Liver (tissue), 9 donors: ENCODE measurements around the gene MS4A15. TPM values are rescaled to one million over a fixed set of nuclear protein-coding genes. Genes with fewer than 3 reads are reported as not detected.

Experiments used
- DNase-seq: peaks from one replicate; pipeline ENCODE4 v3.0.0-alpha.2; 2017; ENCODE audit warnings: low spot score
- H3K27ac ChIP-seq, 2 donors: one replicate each; pipeline ENCODE4 v1.7.0; 2013; ENCODE audit warnings: inconsistent platforms in 2 of 2, low read length in 2 of 2, control low read depth in 1 of 2, low read depth in 1 of 2, mild to moderate bottlenecking in 1 of 2
- H3K27me3 ChIP-seq, 4 donors: one replicate each; pipeline versions ENCODE4 v1.6.1 to v1.7.0; 2013; ENCODE audit warnings: low read length in 3 of 4, inconsistent platforms in 1 of 4, mild to moderate bottlenecking in 1 of 4, moderate library complexity in 1 of 4; ENCODE audit not compliant: control insufficient read depth in 4 of 4, insufficient read depth in 4 of 4
- H3K36me3 ChIP-seq, 4 donors: one replicate each; pipeline versions ENCODE4 v1.6.1 to v1.7.0; 2013; ENCODE audit warnings: low read length in 3 of 4, mild to moderate bottlenecking in 3 of 4, low read depth in 1 of 4, moderate library complexity in 1 of 4; ENCODE audit not compliant: control insufficient read depth in 4 of 4, insufficient read depth in 3 of 4
- H3K4me1 ChIP-seq, 4 donors: one replicate each; pipeline versions ENCODE4 v1.6.1 to v1.7.0; 2013; ENCODE audit warnings: low read length in 3 of 4, mild to moderate bottlenecking in 3 of 4, moderate library complexity in 1 of 4; ENCODE audit not compliant: control insufficient read depth in 4 of 4, insufficient read depth in 4 of 4
- H3K4me3 ChIP-seq, 3 donors: one replicate each; pipeline versions ENCODE4 v1.6.1 to v1.7.0; 2013; ENCODE audit warnings: low read length in 3 of 3, control low read depth in 1 of 3, low read depth in 1 of 3, mild to moderate bottlenecking in 1 of 3
- H3K9ac ChIP-seq, 2 donors: one replicate each; pipeline ENCODE4 v1.7.0; 2013; ENCODE audit warnings: low read length in 2 of 2, mild to moderate bottlenecking in 2 of 2, moderate library complexity in 2 of 2, control low read depth in 1 of 2, low read depth in 1 of 2
- H3K9me3 ChIP-seq, 4 donors: one replicate each; pipeline versions ENCODE4 v1.6.1 to v1.7.0; 2013; ENCODE audit warnings: low read length in 3 of 4; ENCODE audit not compliant: control insufficient read depth in 4 of 4
- EGR1 ChIP-seq, 2 donors: IDR thresholded peaks; 2 replicates each; pipeline ENCODE4 v1.6.1; 2016 to 2018; ENCODE audit warnings: antibody characterized with exemption in 2 of 2, low read depth in 2 of 2
- FOXA2 ChIP-seq: IDR thresholded peaks from 2 replicates; pipeline ENCODE4 v1.6.1; 2016; ENCODE audit warnings: antibody characterized with exemption
- GABPA ChIP-seq, 2 donors: IDR thresholded peaks in 1 of 2; conservative IDR thresholded peaks in 1 of 2; 2 replicates each; pipeline ENCODE4 v1.6.1; 2016; ENCODE audit warnings: antibody characterized with exemption in 2 of 2, mild to moderate bottlenecking in 1 of 2, moderate library complexity in 1 of 2
- HNF4A ChIP-seq, 2 donors: conservative IDR thresholded peaks; 2 replicates each; pipeline ENCODE4 v1.6.1; 2016; ENCODE audit warnings: antibody characterized with exemption in 2 of 2, mild to moderate bottlenecking in 2 of 2
- HNF4G ChIP-seq: IDR thresholded peaks from 2 replicates; pipeline ENCODE4 v1.6.1; 2016; ENCODE audit warnings: antibody characterized with exemption
- JUND ChIP-seq, 2 donors: IDR thresholded peaks; 2 replicates each; pipeline ENCODE4 v1.6.1; 2016; ENCODE audit warnings: antibody characterized with exemption in 2 of 2
- RAD21 ChIP-seq, 2 donors: IDR thresholded peaks; 2 replicates each; pipeline ENCODE4 v1.6.1; 2016; ENCODE audit warnings: antibody characterized with exemption in 2 of 2, mild to moderate bottlenecking in 2 of 2
- RXRA ChIP-seq, 2 donors: IDR thresholded peaks; 2 replicates each; pipeline ENCODE4 v1.6.1; 2017 to 2018; ENCODE audit warnings: antibody characterized with exemption in 2 of 2, mild to moderate bottlenecking in 1 of 2
- SP1 ChIP-seq: IDR thresholded peaks from 2 replicates; pipeline ENCODE4 v1.6.1; 2018; ENCODE audit warnings: antibody characterized with exemption, mild to moderate bottlenecking
- TAF1 ChIP-seq: conservative IDR thresholded peaks from 2 replicates; pipeline ENCODE4 v1.6.1; 2016; ENCODE audit warnings: antibody characterized with exemption, mild to moderate bottlenecking
- YY1 ChIP-seq: IDR thresholded peaks from 2 replicates; pipeline ENCODE4 v1.6.1; 2016; ENCODE audit warnings: antibody characterized with exemption, mild to moderate bottlenecking
- WGBS: extraction: QIAGEN DNeasy Blood & Tissue Kit; methylation state at CpG from one replicate; pipeline ENCODE4 v1.1.7; 2013; 5-methylcytosine and 5-hydroxymethylcytosine counted together
- polyA plus RNA-seq, 2 donors: library from polyadenylated mRNA; stranded (reverse) in 1 of 2; unstranded in 1 of 2; fragments of 200-250 nt in 1 of 2; fragments of >200 nt in 1 of 2; fragmentation: Nextera tagmentation in 1 of 2; extraction: Ambion mirVana in 1 of 2; gene quantifications; one replicate each; pipeline versions ENCODE4 v1.2.1 to v1.2.3, GENCODE V29; 2013 to 2015
- total RNA-seq, 2 donors: library from RNA; depleted of rRNA; stranded (reverse); fragments of >200 nt; gene quantifications; one replicate each; pipeline ENCODE4 v1.2.3, GENCODE V29; 2014
- TF ChIP-seq, protein P1 (sequence below): IDR thresholded peaks from 2 replicates; pipeline ENCODE4 v1.6.1; 2016; ENCODE audit warnings: antibody characterized with exemption
- TF ChIP-seq, protein P2 (sequence below): IDR thresholded peaks from 2 replicates; pipeline ENCODE4 v1.6.1; 2016; ENCODE audit warnings: antibody characterized with exemption
- TF ChIP-seq, protein P3 (sequence below): IDR thresholded peaks from 2 replicates; pipeline ENCODE4 v1.6.1; 2016; ENCODE audit warnings: antibody characterized with exemption, mild to moderate bottlenecking
- TF ChIP-seq, protein P4 (sequence below): fragments of 150-350 bp; IDR thresholded peaks from 2 replicates; pipeline ENCODE4 v1.5.1; 2017; ENCODE audit warnings: improper control_type of control experiment, low read depth, low read length; ENCODE audit not compliant: missing input control
- donor health status: healthy.
- donor health status: healthy.
- donor health status: healthy.
- donor health status: healthy.
- donor health status: healthy.

Gene MS4A15
- total and polyA plus RNA-seq, 4 donors: not detected

DNA sequence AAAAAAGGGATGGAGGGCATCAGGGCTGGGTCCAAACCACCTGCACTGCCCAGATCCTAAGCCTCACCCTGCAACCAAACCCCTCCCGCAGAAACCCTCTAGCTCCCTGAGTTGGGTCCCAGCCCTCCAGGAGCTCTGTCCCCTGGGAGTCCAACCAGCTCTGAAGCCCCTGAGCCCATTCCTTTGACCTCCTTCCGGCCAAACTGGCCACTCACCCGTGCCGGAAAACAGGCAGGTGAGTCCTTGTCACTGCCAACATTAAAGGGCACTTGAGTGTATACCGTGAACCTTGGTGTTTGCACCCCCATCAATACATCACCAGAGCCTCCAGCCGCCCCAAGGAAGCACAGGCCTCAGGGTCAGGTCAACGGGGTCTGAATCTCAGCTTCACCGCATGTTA, 11.5 kb downstream of the MS4A15 start:
- peaks cover 0 to 5% (median 0%) of the 10 kb centered on the region in 4 donors for H3K27me3 ChIP-seq

DNA sequence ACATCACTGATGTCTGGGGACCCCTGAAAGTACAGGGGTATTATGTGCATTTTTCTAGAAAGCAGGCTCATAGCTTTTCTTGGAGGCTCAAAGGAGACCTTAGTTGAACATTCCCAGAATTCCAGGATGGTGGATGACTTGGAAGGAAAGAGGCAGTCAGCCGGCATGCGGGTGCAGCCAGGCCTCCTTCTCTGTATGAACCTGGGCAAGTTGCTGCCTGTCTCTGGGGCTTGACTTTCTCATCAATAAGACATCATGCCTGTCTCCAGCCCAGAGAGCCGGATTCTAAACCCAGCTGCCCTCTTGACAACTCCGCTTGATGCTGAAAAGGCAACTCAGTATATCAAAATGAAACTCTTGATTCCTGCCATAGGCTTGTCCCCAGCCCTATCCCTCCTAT, 12.6 kb downstream of the MS4A15 start:
- Histone ChIP-seq H3K36me3 (no peaks in the 10 kb centered on the region), H3K27me3 (peaks cover 0 to 5% (median 0%) of the 10 kb centered on the region in 4 donors), H3K9me3 (no peaks in the 10 kb centered on the region), H3K27ac (no peak overlapping the region), H3K4me3 (no peak overlapping the region), H3K4me1 (no peaks in the 10 kb centered on the region), H3K9ac (no peak overlapping the region)
- WGBS: 61% methylated on average over 4 of the region's 4 CpGs
- no peak for DNase-seq
- TF ChIP-seq, protein P1, sequence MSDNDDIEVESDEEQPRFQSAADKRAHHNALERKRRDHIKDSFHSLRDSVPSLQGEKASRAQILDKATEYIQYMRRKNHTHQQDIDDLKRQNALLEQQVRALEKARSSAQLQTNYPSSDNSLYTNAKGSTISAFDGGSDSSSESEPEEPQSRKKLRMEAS: no peak
- TF ChIP-seq, protein P2, sequence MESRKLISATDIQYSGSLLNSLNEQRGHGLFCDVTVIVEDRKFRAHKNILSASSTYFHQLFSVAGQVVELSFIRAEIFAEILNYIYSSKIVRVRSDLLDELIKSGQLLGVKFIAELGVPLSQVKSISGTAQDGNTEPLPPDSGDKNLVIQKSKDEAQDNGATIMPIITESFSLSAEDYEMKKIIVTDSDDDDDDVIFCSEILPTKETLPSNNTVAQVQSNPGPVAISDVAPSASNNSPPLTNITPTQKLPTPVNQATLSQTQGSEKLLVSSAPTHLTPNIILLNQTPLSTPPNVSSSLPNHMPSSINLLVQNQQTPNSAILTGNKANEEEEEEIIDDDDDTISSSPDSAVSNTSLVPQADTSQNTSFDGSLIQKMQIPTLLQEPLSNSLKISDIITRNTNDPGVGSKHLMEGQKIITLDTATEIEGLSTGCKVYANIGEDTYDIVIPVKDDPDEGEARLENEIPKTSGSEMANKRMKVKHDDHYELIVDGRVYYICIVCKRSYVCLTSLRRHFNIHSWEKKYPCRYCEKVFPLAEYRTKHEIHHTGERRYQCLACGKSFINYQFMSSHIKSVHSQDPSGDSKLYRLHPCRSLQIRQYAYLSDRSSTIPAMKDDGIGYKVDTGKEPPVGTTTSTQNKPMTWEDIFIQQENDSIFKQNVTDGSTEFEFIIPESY: no peak
- TF ChIP-seq JUND (IDR thresholded peaks at IDR 0.05) (no peak), HNF4A (conservative IDR thresholded peaks at IDR 0.05) (no peak), GABPA (IDR thresholded peaks at IDR 0.05 in 1 of 2, conservative IDR thresholded peaks at IDR 0.05 in 1 of 2) (no peak), SP1 (no peak), FOXA2 (no peak), YY1 (no peak), HNF4G (no peak), TAF1 (no peak), RAD21 (IDR thresholded peaks at IDR 0.05) (no peak), EGR1 (IDR thresholded peaks at IDR 0.05; ENCODE audit: low read depth in 2 of 2) (no peak), RXRA (IDR thresholded peaks at IDR 0.05) (no peak)
- TF ChIP-seq, protein P3, sequence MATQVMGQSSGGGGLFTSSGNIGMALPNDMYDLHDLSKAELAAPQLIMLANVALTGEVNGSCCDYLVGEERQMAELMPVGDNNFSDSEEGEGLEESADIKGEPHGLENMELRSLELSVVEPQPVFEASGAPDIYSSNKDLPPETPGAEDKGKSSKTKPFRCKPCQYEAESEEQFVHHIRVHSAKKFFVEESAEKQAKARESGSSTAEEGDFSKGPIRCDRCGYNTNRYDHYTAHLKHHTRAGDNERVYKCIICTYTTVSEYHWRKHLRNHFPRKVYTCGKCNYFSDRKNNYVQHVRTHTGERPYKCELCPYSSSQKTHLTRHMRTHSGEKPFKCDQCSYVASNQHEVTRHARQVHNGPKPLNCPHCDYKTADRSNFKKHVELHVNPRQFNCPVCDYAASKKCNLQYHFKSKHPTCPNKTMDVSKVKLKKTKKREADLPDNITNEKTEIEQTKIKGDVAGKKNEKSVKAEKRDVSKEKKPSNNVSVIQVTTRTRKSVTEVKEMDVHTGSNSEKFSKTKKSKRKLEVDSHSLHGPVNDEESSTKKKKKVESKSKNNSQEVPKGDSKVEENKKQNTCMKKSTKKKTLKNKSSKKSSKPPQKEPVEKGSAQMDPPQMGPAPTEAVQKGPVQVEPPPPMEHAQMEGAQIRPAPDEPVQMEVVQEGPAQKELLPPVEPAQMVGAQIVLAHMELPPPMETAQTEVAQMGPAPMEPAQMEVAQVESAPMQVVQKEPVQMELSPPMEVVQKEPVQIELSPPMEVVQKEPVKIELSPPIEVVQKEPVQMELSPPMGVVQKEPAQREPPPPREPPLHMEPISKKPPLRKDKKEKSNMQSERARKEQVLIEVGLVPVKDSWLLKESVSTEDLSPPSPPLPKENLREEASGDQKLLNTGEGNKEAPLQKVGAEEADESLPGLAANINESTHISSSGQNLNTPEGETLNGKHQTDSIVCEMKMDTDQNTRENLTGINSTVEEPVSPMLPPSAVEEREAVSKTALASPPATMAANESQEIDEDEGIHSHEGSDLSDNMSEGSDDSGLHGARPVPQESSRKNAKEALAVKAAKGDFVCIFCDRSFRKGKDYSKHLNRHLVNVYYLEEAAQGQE: no peak
- TF ChIP-seq, protein P4, sequence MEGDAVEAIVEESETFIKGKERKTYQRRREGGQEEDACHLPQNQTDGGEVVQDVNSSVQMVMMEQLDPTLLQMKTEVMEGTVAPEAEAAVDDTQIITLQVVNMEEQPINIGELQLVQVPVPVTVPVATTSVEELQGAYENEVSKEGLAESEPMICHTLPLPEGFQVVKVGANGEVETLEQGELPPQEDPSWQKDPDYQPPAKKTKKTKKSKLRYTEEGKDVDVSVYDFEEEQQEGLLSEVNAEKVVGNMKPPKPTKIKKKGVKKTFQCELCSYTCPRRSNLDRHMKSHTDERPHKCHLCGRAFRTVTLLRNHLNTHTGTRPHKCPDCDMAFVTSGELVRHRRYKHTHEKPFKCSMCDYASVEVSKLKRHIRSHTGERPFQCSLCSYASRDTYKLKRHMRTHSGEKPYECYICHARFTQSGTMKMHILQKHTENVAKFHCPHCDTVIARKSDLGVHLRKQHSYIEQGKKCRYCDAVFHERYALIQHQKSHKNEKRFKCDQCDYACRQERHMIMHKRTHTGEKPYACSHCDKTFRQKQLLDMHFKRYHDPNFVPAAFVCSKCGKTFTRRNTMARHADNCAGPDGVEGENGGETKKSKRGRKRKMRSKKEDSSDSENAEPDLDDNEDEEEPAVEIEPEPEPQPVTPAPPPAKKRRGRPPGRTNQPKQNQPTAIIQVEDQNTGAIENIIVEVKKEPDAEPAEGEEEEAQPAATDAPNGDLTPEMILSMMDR: no peak

More for the DNA sequence above, 11.5 kb downstream of the MS4A15 start:
- H3K36me3 ChIP-seq: no peaks in the 10 kb centered on the region
- WGBS: 91% methylated on average over 8 of the region's 8 CpGs
- no peak overlapping the region for H3K27ac ChIP-seq
- no peak overlapping the region for H3K9ac ChIP-seq
- H3K4me3 ChIP-seq: no peak overlapping the region
- DNase-seq: no peak
- no peak for TF ChIP-seq FOXA2
- no peak for TF ChIP-seq TAF1
- TF ChIP-seq, protein P3: no peak
- no peak for TF ChIP-seq YY1
- H3K4me1 ChIP-seq: no peaks in the 10 kb centered on the region
- H3K9me3 ChIP-seq: no peaks in the 10 kb centered on the region
